GM12875 (cell line): ENCODE results near the gene ABHD4.

Source experiments
- H3K4me3 ChIP-seq: one replicate; pipeline ENCODE4 v1.5.1; 2011; ENCODE audit warnings: low read depth, low read length, control low read depth
- CTCF ChIP-seq: IDR thresholded peaks from 2 replicates; pipeline ENCODE4 v1.5.1; 2011; ENCODE audit warnings: low read depth, mild to moderate bottlenecking, control low read depth, inconsistent platforms, low read length, moderate library complexity, borderline replicate concordance; ENCODE audit not compliant: insufficient read depth

Gene ABHD4

DNA sequence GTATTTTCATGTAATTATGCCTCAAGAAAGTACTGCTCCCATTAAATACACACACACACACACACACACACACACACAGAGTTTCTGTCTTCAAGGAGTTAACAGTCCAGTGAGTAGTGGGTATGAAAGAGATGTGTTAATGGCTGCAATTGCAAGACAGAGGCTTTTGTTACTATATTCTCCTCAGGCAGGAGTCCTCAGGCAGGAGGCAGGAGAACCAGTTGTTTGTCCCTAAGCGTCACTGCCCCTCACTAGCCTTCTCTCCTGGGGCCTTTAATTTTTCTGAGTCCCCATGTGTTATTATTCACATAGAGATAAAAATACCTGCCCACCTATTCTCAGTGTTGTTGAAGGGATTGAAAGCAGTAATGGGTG, 40.3 kb upstream of the ABHD4 start:
- no peak for TF ChIP-seq CTCF
- H3K4me3 ChIP-seq, result no peak overlapping the region

DNA sequence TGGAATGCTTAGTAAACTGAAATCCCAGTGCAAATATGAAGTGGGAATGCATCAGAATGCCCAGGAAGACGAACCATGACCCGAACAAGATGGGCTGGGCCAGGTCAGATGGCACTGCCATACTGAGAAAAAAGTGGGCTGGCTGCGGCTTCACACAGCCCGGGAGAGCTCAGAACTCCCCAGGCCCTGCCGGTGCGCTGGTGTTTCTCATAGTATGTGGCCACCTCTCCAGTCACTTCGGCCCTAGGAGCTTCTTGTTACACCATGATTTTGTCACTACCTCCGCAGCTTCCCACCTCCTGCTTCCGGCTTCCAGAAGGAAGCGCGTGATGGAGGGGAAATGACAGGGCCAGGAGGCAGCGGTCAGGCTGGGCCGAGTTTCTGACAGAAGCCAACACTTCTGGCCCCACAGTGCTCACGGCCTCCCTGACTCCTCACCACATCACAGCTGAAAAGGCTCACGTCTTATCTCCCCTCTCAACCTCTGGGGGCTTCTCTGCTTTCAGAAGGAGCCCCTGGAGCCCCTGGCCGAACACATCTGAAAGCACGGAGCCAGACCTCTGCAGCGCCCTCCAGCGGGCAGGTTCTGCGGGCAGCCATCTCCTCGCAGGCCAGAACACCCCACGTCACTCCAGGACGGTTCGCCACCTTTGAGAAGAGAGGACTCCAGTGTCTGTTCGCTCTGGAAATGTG, 39.7 kb upstream of the ABHD4 start:
- no peak overlapping the region for H3K4me3 ChIP-seq
- TF ChIP-seq CTCF, result no peak

DNA sequence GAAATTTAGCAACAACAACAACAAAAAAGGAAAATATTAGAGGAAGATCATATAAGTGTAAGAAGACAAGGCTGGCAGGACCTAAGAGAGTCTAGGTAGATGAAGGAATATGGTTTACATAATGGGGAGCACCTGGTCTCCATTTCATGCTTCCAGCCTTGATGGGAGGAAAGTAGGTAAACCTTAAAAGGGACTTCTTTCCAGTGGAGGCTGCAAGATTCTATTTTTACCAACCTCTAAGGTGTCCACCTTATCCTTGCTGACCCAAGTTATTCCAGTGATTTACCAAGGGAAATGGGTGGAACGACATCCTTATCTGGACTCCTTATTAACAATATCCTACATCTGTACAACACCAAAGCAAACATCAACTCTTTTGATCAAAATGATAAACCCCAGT, 39.1 kb upstream of the ABHD4 start:
- no peak overlapping the region for H3K4me3 ChIP-seq
- TF ChIP-seq CTCF, result no peak

GRCh38 chr14:22560662-22561365, 37.3 kb upstream of the ABHD4 start:
- H3K4me3 ChIP-seq, result no peak overlapping the region
- TF ChIP-seq CTCF, result no peak

GRCh38 chr14:22561366-22561660, 36.8 kb upstream of the ABHD4 start:
- TF ChIP-seq CTCF, result no peak
- no peak overlapping the region for H3K4me3 ChIP-seq

DNA sequence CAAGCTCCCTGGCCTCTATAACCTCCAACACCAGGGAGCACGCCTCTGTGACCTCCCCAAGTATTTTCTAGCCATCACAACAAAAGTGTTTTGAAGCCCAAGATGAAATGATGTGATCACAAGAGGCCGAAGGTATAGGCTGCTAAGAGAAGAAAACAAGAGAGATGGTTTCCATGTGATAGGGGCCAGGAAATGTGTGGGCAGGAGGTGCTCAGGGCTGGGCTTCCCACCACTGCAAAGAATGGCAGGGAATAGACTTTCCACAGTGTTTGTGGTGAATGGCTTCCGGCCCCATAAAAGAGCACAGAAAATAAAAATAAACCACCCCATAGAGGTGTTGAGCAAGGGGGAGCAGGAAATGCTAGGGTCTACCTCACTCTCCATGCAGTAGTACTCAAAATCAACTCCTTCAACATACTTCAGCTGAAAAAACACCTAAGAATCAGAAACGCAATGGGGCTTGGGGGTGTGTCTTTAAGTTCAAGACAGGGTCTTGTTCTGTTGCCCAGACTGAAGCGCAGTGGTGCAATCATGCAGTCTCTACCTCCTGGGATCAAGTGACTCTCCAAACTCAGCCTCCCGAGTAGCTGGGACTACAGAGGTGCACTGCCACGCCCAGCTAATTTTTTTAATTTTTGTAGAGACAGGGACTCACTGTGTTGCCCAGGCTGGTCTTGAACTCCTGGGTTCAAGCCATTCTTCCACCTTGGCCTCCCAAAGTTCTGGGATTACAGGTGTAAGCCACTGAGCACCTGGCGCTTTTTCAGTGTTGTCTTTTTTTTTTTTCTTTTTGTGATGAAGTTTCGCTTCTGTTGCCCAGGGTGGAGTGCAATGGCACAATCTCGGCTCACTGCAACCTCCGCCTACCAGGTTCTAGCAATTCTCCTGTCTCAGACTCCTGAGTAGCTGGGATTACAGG, 36.2 kb upstream of the ABHD4 start:
- TF ChIP-seq CTCF, result no peak
- H3K4me3 ChIP-seq, result no peak overlapping the region
